GM23338 (cell line): ENCODE results near the gene FCHSD1. TPM values are rescaled to one million over a fixed set of nuclear protein-coding genes. Genes with fewer than 3 reads are reported as not detected.
A peak's percentile ranks its signal among the peaks of the same experiment; 100 is the strongest.

Experiments
- ATAC-seq: fragments of 200-7000 bp; cut with Tn5 transposase; 3 replicates; pipeline ENCODE4 v1.9.1; 2020
- DNase-seq: peaks from one replicate; pipeline ENCODE4 v3.0.0-alpha.2; 2015; ENCODE audit warnings: low spot score
- H2AFZ ChIP-seq: fragments of 200-600 bp; sonication (generic); 2 replicates; pipeline ENCODE4 v1.8.0; 2016; ENCODE audit warnings: antibody characterized with exemption, mild to moderate bottlenecking, moderate library complexity
- H3F3A ChIP-seq: fragments of 200-600 bp; sonication (generic); replicated peaks from 2 replicates; pipeline ENCODE4 v1.8.0; 2017; ENCODE audit warnings: antibody characterized with exemption, mixed run types, low read depth
- H3K27ac ChIP-seq: fragments of 200-600 bp; sonication (generic); 2 replicates; pipeline ENCODE4 v1.6.1; 2016; ENCODE audit warnings: low read depth
- H3K27me3 ChIP-seq: fragments of 200-600 bp; sonication (generic); 2 replicates; pipeline ENCODE4 v1.8.0; 2016; ENCODE audit warnings: mild to moderate bottlenecking, mixed run types, moderate library complexity; ENCODE audit not compliant: insufficient read depth
- H3K36me3 ChIP-seq: fragments of 200-600 bp; sonication (generic); 2 replicates; pipeline ENCODE4 v1.8.0; 2016; ENCODE audit warnings: mild to moderate bottlenecking; ENCODE audit not compliant: insufficient read depth
- H3K4me1 ChIP-seq: fragments of 200-600 bp; sonication (generic); 2 replicates; pipeline ENCODE4 v1.8.0; 2016; ENCODE audit warnings: mild to moderate bottlenecking, moderate library complexity; ENCODE audit not compliant: insufficient read depth
- H3K4me2 ChIP-seq: fragments of 200-600 bp; sonication (generic); 2 replicates; pipeline ENCODE4 v1.7.1; 2017; ENCODE audit warnings: mixed run types
- H3K4me3 ChIP-seq: fragments of 200-600 bp; sonication (generic); 2 replicates; pipeline ENCODE4 v1.6.1; 2016; ENCODE audit warnings: mixed run types
- H3K79me2 ChIP-seq: fragments of 200-600 bp; sonication (generic); replicated peaks from 2 replicates; pipeline ENCODE4 v1.8.0; 2017; ENCODE audit warnings: mild to moderate bottlenecking; ENCODE audit not compliant: insufficient read depth
- H3K9me2 ChIP-seq: fragments of 200-600 bp; sonication (generic); 2 replicates; pipeline ENCODE4 v1.8.0; 2017; ENCODE audit not compliant: insufficient read depth
- H4K20me1 ChIP-seq: fragments of 200-600 bp; sonication (generic); replicated peaks from 2 replicates; pipeline ENCODE4 v1.8.0; 2017; ENCODE audit warnings: mild to moderate bottlenecking; ENCODE audit not compliant: insufficient read depth
- H3K27ac Mint-ChIP-seq: 2 replicates; pipeline ENCODE4 v1.8.0; 2020; ENCODE audit warnings: inconsistent platforms, mild to moderate bottlenecking, moderate library complexity, mixed read lengths
- H3K27me3 Mint-ChIP-seq: 3 replicates; pipeline ENCODE4 v1.8.0; 2022; ENCODE audit warnings: low read depth, mild to moderate bottlenecking, moderate library complexity, mixed read lengths, inconsistent platforms; ENCODE audit not compliant: insufficient read depth, poor library complexity
- H3K36me3 Mint-ChIP-seq: 3 replicates; pipeline ENCODE4 v1.8.0; 2021; ENCODE audit warnings: low read depth, mild to moderate bottlenecking, inconsistent platforms, moderate library complexity, mixed read lengths
- H3K4me1 Mint-ChIP-seq: 3 replicates; pipeline ENCODE4 v1.8.0; 2020; ENCODE audit warnings: mild to moderate bottlenecking, inconsistent platforms, mixed read lengths
- H3K4me3 Mint-ChIP-seq: 3 replicates; pipeline ENCODE4 v1.8.0; 2021; ENCODE audit warnings: moderate library complexity, mild to moderate bottlenecking, inconsistent platforms, mixed read lengths
- H3K9me3 Mint-ChIP-seq: 3 replicates; pipeline ENCODE4 v1.8.0; 2020; ENCODE audit warnings: moderate library complexity, mild to moderate bottlenecking, inconsistent platforms, mixed read lengths
- EZH2 ChIP-seq: fragments of 200-600 bp; sonication (generic); IDR thresholded peaks from one replicate; pipeline ENCODE4 v1.8.0; 2017; ENCODE audit warnings: antibody characterized with exemption, mild to moderate bottlenecking, low read depth; ENCODE audit not compliant: unreplicated experiment
- POLR2AphosphoS5 ChIP-seq: IDR thresholded peaks from 2 replicates; pipeline ENCODE4 v1.6.1; 2016; ENCODE audit warnings: antibody characterized with exemption, low read depth
- polyA plus RNA-seq: library from polyadenylated mRNA; unstranded; fragments of >200 nt; fragmentation: Nextera tagmentation; extraction: Ambion mirVana; gene quantifications from 2 replicates; pipeline ENCODE4 v1.2.1, GENCODE V29; 2016
- total RNA-seq: library from RNA; depleted of rRNA; stranded (reverse); fragments of >200 nt; shearing (Covaris generic); gene quantifications from 2 replicates; pipeline ENCODE4 v1.2.3, GENCODE V29; 2014
- TF ChIP-seq, protein P1 (sequence below): fragments of 250-450 bp; sonication (Bioruptor Pico); IDR thresholded peaks from 2 replicates; pipeline ENCODE4 v1.5.0; 2020; ENCODE audit warnings: mild to moderate bottlenecking, moderate library complexity

Gene FCHSD1
- total and polyA plus RNA-seq, 2 experiments from 2014 or later, result 24.7 to 46.6 TPM

DNA sequence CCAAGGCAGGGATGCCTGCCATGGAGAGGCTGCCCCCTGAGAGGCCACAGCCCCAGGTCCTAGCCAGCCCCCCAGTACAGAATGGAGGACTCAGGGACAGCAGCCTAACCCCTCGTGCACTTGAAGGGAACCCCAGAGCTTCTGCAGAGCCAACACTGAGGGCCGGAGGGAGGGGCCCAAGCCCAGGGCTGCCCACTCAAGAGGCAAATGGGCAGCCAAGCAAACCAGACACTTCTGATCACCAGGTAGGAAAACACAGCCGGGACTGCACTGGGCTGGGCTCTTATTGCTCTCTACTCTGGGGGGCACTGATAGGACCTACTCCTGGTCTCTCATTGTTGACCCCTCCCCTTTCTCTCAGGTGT lies 11.2 kb downstream of the FCHSD1 start (continued):
- TF ChIP-seq EZH2, result no peak
- TF ChIP-seq, protein P1, sequence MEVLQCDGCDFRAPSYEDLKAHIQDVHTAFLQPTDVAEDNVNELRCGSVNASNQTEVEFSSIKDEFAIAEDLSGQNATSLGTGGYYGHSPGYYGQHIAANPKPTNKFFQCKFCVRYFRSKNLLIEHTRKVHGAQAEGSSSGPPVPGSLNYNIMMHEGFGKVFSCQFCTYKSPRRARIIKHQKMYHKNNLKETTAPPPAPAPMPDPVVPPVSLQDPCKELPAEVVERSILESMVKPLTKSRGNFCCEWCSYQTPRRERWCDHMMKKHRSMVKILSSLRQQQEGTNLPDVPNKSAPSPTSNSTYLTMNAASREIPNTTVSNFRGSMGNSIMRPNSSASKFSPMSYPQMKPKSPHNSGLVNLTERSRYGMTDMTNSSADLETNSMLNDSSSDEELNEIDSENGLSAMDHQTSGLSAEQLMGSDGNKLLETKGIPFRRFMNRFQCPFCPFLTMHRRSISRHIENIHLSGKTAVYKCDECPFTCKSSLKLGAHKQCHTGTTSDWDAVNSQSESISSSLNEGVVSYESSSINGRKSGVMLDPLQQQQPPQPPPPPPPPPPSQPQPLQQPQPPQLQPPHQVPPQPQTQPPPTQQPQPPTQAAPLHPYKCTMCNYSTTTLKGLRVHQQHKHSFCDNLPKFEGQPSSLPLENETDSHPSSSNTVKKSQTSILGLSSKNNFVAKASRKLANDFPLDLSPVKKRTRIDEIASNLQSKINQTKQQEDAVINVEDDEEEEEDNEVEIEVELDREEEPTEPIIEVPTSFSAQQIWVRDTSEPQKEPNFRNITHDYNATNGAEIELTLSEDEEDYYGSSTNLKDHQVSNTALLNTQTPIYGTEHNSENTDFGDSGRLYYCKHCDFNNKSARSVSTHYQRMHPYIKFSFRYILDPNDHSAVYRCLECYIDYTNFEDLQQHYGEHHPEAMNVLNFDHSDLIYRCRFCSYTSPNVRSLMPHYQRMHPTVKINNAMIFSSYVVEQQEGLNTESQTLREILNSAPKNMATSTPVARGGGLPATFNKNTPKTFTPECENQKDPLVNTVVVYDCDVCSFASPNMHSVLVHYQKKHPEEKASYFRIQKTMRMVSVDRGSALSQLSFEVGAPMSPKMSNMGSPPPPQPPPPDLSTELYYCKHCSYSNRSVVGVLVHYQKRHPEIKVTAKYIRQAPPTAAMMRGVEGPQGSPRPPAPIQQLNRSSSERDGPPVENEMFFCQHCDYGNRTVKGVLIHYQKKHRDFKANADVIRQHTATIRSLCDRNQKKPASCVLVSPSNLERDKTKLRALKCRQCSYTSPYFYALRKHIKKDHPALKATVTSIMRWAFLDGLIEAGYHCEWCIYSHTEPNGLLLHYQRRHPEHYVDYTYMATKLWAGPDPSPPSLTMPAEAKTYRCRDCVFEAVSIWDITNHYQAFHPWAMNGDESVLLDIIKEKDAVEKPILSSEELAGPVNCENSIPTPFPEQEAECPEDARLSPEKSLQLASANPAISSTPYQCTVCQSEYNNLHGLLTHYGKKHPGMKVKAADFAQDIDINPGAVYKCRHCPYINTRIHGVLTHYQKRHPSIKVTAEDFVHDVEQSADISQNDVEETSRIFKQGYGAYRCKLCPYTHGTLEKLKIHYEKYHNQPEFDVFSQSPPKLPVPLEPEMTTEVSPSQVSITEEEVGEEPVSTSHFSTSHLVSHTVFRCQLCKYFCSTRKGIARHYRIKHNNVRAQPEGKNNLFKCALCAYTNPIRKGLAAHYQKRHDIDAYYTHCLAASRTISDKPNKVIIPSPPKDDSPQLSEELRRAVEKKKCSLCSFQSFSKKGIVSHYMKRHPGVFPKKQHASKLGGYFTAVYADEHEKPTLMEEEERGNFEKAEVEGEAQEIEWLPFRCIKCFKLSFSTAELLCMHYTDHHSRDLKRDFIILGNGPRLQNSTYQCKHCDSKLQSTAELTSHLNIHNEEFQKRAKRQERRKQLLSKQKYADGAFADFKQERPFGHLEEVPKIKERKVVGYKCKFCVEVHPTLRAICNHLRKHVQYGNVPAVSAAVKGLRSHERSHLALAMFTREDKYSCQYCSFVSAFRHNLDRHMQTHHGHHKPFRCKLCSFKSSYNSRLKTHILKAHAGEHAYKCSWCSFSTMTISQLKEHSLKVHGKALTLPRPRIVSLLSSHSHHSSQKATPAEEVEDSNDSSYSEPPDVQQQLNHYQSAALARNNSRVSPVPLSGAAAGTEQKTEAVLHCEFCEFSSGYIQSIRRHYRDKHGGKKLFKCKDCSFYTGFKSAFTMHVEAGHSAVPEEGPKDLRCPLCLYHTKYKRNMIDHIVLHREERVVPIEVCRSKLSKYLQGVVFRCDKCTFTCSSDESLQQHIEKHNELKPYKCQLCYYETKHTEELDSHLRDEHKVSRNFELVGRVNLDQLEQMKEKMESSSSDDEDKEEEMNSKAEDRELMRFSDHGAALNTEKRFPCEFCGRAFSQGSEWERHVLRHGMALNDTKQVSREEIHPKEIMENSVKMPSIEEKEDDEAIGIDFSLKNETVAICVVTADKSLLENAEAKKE (CRISPR knock-in tag), result no peak

DNA sequence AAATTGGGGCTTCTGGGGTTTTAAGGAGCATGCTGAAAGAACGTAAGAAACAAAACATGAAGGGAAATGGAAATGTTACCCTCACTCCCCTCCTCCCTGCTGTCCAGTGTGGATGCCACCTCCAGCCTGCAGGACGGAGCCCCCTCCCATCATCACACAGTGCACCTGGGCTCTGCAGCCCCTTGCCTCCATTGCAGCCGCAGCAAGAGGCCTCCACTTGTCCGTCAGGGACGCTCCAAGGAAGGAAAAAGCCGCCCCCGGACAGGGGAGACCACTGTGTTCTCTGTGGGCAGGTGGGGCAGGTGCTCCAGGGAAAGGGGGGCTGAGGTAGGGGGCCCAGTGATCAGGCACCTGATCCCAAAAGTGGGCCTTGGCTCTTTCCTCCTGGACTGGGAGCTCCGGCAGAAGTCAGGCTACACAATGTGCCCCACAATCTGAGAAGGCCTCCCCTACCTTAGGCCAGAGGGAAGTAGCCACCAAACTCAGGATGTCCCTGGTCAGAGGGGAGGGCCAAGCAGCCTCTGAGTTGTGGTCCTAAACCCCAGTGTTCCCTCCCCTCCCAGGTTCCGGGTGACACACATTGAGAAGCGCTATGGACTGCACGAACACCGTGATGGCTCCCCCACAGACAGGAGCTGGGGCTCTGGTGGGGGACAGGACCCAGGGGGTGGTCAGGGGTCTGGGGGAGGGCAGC lies 11.7 kb downstream of the FCHSD1 start:
- H3K4me2 ChIP-seq, result no peak overlapping the region
- TF ChIP-seq EZH2 (no peak), POLR2AphosphoS5 (no peak)
- H3K9me2 ChIP-seq, result no peaks in the 10 kb centered on the region
- 0 out of 2 replicates have a peak, but pooled peaks cover 3% of the 10 kb centered on the region for H3K36me3 ChIP-seq
- H4K20me1 ChIP-seq, result peaks cover 19% of the 10 kb centered on the region
- no peaks in the 10 kb centered on the region for H3K9me3 Mint-ChIP-seq
- no peak overlapping the region for H3K4me3 ChIP-seq
- H3K27ac Mint-ChIP-seq, result no peak overlapping the region
- peaks cover 8% of the 10 kb centered on the region for H3K27me3 Mint-ChIP-seq
- H3F3A ChIP-seq, result 0 out of 2 replicates have a peak, but pooled peaks cover 14% of the 10 kb centered on the region
- peaks cover 34% of the 10 kb centered on the region for H3K36me3 Mint-ChIP-seq
- ATAC-seq (no peak), DNase-seq (no peak)
- peaks cover 34% of the 10 kb centered on the region for H3K4me1 Mint-ChIP-seq
- H3K79me2 ChIP-seq, result peaks cover 21% of the 10 kb centered on the region
- H3K4me1 ChIP-seq, result peaks cover 20% of the 10 kb centered on the region
- H3K27ac ChIP-seq, result no peak overlapping the region
- H3K4me3 Mint-ChIP-seq, result peak overlapping the region; percentile 9; the same call in 1 of the 3 replicates
- H2AFZ ChIP-seq, result no peak overlapping the region
- H3K27me3 ChIP-seq, result peaks cover 3% of the 10 kb centered on the region; the same call in 1 of the 2 replicates
